HEK293 (cell line): ENCODE results near the gene GLOD4.

Experiments
- BCL11A ChIP-seq: fragments of 450-650 bp; formaldehyde crosslinking; IDR thresholded peaks from 2 replicates; pipeline ENCODE4 v1.5.1; 2016; ENCODE audit warnings: low read depth, missing biosample characterization, missing genetic modification characterization
- BCL11B ChIP-seq: fragments of 450-650 bp; formaldehyde crosslinking; IDR thresholded peaks from 2 replicates; pipeline ENCODE4 v1.5.1; 2016; ENCODE audit warnings: low read depth, missing biosample characterization, missing genetic modification characterization
- KLF1 ChIP-seq: fragments of 450-650 bp; formaldehyde crosslinking; IDR thresholded peaks from 2 replicates; pipeline ENCODE4 v1.5.1; 2016; ENCODE audit warnings: missing biosample characterization, missing genetic modification characterization
- KLF16 ChIP-seq: fragments of 450-650 bp; formaldehyde crosslinking; IDR thresholded peaks from 2 replicates; pipeline ENCODE4 v1.5.1; 2017; ENCODE audit warnings: missing biosample characterization, missing genetic modification characterization
- TRIM28 ChIP-seq: IDR thresholded peaks from 2 replicates; pipeline ENCODE4 v1.6.1; 2011; ENCODE audit warnings: low read length, control low read depth, borderline replicate concordance
- ZBTB26 ChIP-seq: fragments of 450-650 bp; formaldehyde crosslinking; optimal IDR thresholded peaks from 2 replicates; pipeline ENCODE3; 2016; ENCODE audit warnings: missing biosample characterization, mild to moderate bottlenecking, missing genetic modification characterization
- ZFHX2 ChIP-seq: fragments of 450-650 bp; formaldehyde crosslinking; conservative IDR thresholded peaks from 2 replicates; pipeline ENCODE4 v1.5.1; 2016; ENCODE audit warnings: missing biosample characterization, missing genetic modification characterization
- ZFP3 ChIP-seq: fragments of 450-650 bp; formaldehyde crosslinking; IDR thresholded peaks from 2 replicates; pipeline ENCODE4 v1.5.1; 2016; ENCODE audit warnings: low read depth, missing biosample characterization, missing genetic modification characterization
- ZNF133 ChIP-seq: fragments of 450-650 bp; formaldehyde crosslinking; IDR thresholded peaks from 2 replicates; pipeline ENCODE4 v1.5.1; 2016; ENCODE audit warnings: missing biosample characterization, missing genetic modification characterization
- ZNF248 ChIP-seq: fragments of 450-650 bp; formaldehyde crosslinking; IDR thresholded peaks from 2 replicates; pipeline ENCODE4 v1.5.1; 2017; ENCODE audit warnings: missing biosample characterization, missing genetic modification characterization
- ZNF311 ChIP-seq: fragments of 450-650 bp; formaldehyde crosslinking; IDR thresholded peaks from 2 replicates; pipeline ENCODE4 v1.5.1; 2017; ENCODE audit warnings: missing biosample characterization, missing genetic modification characterization, borderline replicate concordance
- ZNF341 ChIP-seq: fragments of 450-650 bp; formaldehyde crosslinking; IDR thresholded peaks from 2 replicates; pipeline ENCODE4; 2016; ENCODE audit warnings: low read depth, missing biosample characterization, missing genetic modification characterization
- ZNF416 ChIP-seq: fragments of 450-650 bp; formaldehyde crosslinking; IDR thresholded peaks from 2 replicates; pipeline ENCODE4 v1.5.1; 2016; ENCODE audit warnings: missing biosample characterization, missing genetic modification characterization
- ZNF501 ChIP-seq: fragments of 450-650 bp; formaldehyde crosslinking; IDR thresholded peaks from 2 replicates; pipeline ENCODE4 v1.5.1; 2016; ENCODE audit warnings: missing biosample characterization, missing genetic modification characterization
- ZNF571 ChIP-seq: fragments of 450-650 bp; formaldehyde crosslinking; IDR thresholded peaks from 2 replicates; pipeline ENCODE4 v1.5.0; 2017; ENCODE audit warnings: missing biosample characterization, missing genetic modification characterization
- ZNF585B ChIP-seq: fragments of 450-650 bp; formaldehyde crosslinking; IDR thresholded peaks from 2 replicates; pipeline ENCODE4 v1.5.1; 2016; ENCODE audit warnings: missing biosample characterization, missing genetic modification characterization
- ZNF600 ChIP-seq: fragments of 450-650 bp; formaldehyde crosslinking; IDR thresholded peaks from 2 replicates; pipeline ENCODE4 v1.5.1; 2016; ENCODE audit warnings: missing biosample characterization, missing genetic modification characterization
- ZNF654 ChIP-seq: fragments of 450-650 bp; formaldehyde crosslinking; IDR thresholded peaks from 2 replicates; pipeline ENCODE4 v1.5.1; 2016; ENCODE audit warnings: low read depth, missing biosample characterization, missing genetic modification characterization
- ZNF670 ChIP-seq: fragments of 450-650 bp; formaldehyde crosslinking; IDR thresholded peaks from 2 replicates; pipeline ENCODE4 v1.5.1; 2016; ENCODE audit warnings: missing biosample characterization, missing genetic modification characterization, low read depth
- ZNF677 ChIP-seq: fragments of 450-650 bp; IDR thresholded peaks from 2 replicates; pipeline ENCODE4 v1.5.0; 2018; ENCODE audit warnings: missing biosample characterization, mild to moderate bottlenecking, missing genetic modification characterization, moderate library complexity
- ZNF768 ChIP-seq: fragments of 450-650 bp; formaldehyde crosslinking; IDR thresholded peaks from 2 replicates; pipeline ENCODE4 v1.5.1; 2018; ENCODE audit warnings: missing biosample characterization, mild to moderate bottlenecking, missing genetic modification characterization
- ZNF785 ChIP-seq: fragments of 450-650 bp; formaldehyde crosslinking; IDR thresholded peaks from 2 replicates; pipeline ENCODE4 v1.5.1; 2016; ENCODE audit warnings: missing biosample characterization, missing genetic modification characterization
- ZNF792 ChIP-seq: fragments of 450-650 bp; formaldehyde crosslinking; IDR thresholded peaks from 2 replicates; pipeline ENCODE4 v1.5.1; 2016; ENCODE audit warnings: missing biosample characterization, missing genetic modification characterization
- ZNF837 ChIP-seq: fragments of 450-650 bp; formaldehyde crosslinking; IDR thresholded peaks from 2 replicates; pipeline ENCODE4 v1.5.1; 2016; ENCODE audit warnings: missing biosample characterization, missing genetic modification characterization
- ZXDB ChIP-seq: fragments of 450-650 bp; formaldehyde crosslinking; IDR thresholded peaks from 2 replicates; pipeline ENCODE4 v1.5.1; 2016; ENCODE audit warnings: missing biosample characterization, missing genetic modification characterization
- TF ChIP-seq, protein P1 (sequence below): fragments of 450-650 bp; formaldehyde crosslinking; IDR thresholded peaks from 2 replicates; pipeline ENCODE4 v1.5.1; 2016; ENCODE audit warnings: missing biosample characterization, missing genetic modification characterization
- TF ChIP-seq, protein P2 (sequence below): fragments of 450-650 bp; formaldehyde crosslinking; IDR thresholded peaks from 2 replicates; pipeline ENCODE4 v1.5.1; 2017; ENCODE audit warnings: missing biosample characterization, missing genetic modification characterization
- TF ChIP-seq, protein P3 (sequence below): fragments of 450-650 bp; formaldehyde crosslinking; IDR thresholded peaks from 2 replicates; pipeline ENCODE4 v1.5.1; 2017; ENCODE audit warnings: missing biosample characterization, missing genetic modification characterization
- TF ChIP-seq, protein P4 (sequence below): fragments of 450-650 bp; formaldehyde crosslinking; IDR thresholded peaks from 2 replicates; pipeline ENCODE4 v1.5.1; 2016; ENCODE audit warnings: missing biosample characterization, missing genetic modification characterization
- TF ChIP-seq, protein P5 (sequence below): fragments of 450-650 bp; formaldehyde crosslinking; IDR thresholded peaks from 2 replicates; pipeline ENCODE4 v1.5.1; 2016; ENCODE audit warnings: missing biosample characterization, missing genetic modification characterization

Gene GLOD4

GRCh38 chr17:752002-752619 is 30.0 kb downstream of the GLOD4 start, which contains the start of gene GEMIN4 (continued):
- TF ChIP-seq, protein P1, sequence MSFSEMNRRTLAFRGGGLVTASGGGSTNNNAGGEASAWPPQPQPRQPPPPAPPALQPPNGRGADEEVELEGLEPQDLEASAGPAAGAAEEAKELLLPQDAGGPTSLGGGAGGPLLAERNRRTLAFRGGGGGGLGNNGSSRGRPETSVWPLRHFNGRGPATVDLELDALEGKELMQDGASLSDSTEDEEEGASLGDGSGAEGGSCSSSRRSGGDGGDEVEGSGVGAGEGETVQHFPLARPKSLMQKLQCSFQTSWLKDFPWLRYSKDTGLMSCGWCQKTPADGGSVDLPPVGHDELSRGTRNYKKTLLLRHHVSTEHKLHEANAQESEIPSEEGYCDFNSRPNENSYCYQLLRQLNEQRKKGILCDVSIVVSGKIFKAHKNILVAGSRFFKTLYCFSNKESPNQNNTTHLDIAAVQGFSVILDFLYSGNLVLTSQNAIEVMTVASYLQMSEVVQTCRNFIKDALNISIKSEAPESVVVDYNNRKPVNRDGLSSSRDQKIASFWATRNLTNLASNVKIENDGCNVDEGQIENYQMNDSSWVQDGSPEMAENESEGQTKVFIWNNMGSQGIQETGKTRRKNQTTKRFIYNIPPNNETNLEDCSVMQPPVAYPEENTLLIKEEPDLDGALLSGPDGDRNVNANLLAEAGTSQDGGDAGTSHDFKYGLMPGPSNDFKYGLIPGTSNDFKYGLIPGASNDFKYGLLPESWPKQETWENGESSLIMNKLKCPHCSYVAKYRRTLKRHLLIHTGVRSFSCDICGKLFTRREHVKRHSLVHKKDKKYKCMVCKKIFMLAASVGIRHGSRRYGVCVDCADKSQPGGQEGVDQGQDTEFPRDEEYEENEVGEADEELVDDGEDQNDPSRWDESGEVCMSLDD (tag by site-specific recombination), result peak; percentile 67
- TF ChIP-seq KLF16 (tag by site-specific recombination), result peak; percentile 88
- no peak for TF ChIP-seq BCL11B (tag by site-specific recombination)
- TF ChIP-seq ZNF341 (tag by site-specific recombination), result no peak
- no peak for TF ChIP-seq ZNF571 (tag by site-specific recombination)
- TF ChIP-seq ZNF248, result no peak
- TF ChIP-seq ZNF670 (tag by site-specific recombination), result no peak
- TF ChIP-seq BCL11A (tag by site-specific recombination), result no peak
- peak; percentile 95 for TF ChIP-seq ZBTB26 (tag by site-specific recombination)
- no peak for TF ChIP-seq ZNF785
- no peak for TF ChIP-seq ZNF792 (tag by site-specific recombination)
- TF ChIP-seq ZXDB (tag by site-specific recombination), result peak; percentile 56
- TF ChIP-seq, protein P2, sequence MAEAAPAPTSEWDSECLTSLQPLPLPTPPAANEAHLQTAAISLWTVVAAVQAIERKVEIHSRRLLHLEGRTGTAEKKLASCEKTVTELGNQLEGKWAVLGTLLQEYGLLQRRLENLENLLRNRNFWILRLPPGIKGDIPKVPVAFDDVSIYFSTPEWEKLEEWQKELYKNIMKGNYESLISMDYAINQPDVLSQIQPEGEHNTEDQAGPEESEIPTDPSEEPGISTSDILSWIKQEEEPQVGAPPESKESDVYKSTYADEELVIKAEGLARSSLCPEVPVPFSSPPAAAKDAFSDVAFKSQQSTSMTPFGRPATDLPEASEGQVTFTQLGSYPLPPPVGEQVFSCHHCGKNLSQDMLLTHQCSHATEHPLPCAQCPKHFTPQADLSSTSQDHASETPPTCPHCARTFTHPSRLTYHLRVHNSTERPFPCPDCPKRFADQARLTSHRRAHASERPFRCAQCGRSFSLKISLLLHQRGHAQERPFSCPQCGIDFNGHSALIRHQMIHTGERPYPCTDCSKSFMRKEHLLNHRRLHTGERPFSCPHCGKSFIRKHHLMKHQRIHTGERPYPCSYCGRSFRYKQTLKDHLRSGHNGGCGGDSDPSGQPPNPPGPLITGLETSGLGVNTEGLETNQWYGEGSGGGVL (tag by site-specific recombination), result no peak; the same call in 1 of the 2 replicates
- peak; percentile 39; the same call in 1 of the 2 replicates for TF ChIP-seq KLF1
- 0 out of 2 replicates have a peak, but pooled peaks have one; percentile 66 for TF ChIP-seq ZNF837 (tag by site-specific recombination)
- TF ChIP-seq ZNF416 (tag by site-specific recombination), result no peak
- TF ChIP-seq ZNF585B (tag by site-specific recombination), result no peak
- 0 out of 2 replicates have a peak, but pooled peaks have one; percentile 16 for TF ChIP-seq ZNF654 (tag by site-specific recombination)
- TF ChIP-seq, protein P3, sequence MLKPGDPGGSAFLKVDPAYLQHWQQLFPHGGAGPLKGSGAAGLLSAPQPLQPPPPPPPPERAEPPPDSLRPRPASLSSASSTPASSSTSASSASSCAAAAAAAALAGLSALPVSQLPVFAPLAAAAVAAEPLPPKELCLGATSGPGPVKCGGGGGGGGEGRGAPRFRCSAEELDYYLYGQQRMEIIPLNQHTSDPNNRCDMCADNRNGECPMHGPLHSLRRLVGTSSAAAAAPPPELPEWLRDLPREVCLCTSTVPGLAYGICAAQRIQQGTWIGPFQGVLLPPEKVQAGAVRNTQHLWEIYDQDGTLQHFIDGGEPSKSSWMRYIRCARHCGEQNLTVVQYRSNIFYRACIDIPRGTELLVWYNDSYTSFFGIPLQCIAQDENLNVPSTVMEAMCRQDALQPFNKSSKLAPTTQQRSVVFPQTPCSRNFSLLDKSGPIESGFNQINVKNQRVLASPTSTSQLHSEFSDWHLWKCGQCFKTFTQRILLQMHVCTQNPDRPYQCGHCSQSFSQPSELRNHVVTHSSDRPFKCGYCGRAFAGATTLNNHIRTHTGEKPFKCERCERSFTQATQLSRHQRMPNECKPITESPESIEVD (tag by site-specific recombination), result no peak
- TF ChIP-seq ZNF311, result no peak
- TF ChIP-seq ZNF768, result no peak
- no peak for TF ChIP-seq ZFP3
- TF ChIP-seq ZNF677 (tag by site-specific recombination), result 0 out of 2 replicates have a peak, but pooled peaks have one; percentile 36
- TF ChIP-seq ZFHX2 (tag by site-specific recombination), result peak; percentile 95
- TF ChIP-seq ZNF600, result peak; percentile 78
- TF ChIP-seq, protein P4, sequence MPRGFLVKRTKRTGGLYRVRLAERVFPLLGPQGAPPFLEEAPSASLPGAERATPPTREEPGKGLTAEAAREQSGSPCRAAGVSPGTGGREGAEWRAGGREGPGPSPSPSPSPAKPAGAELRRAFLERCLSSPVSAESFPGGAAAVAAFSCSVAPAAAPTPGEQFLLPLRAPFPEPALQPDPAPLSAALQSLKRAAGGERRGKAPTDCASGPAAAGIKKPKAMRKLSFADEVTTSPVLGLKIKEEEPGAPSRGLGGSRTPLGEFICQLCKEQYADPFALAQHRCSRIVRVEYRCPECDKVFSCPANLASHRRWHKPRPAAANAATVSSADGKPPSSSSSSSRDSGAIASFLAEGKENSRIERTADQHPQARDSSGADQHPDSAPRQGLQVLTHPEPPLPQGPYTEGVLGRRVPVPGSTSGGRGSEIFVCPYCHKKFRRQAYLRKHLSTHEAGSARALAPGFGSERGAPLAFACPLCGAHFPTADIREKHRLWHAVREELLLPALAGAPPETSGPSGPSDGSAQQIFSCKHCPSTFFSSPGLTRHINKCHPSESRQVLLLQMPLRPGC (tag by site-specific recombination), result no peak; the same call in 1 of the 2 replicates
- TF ChIP-seq ZNF501 (tag by site-specific recombination), result peak; percentile 93
- no peak for TF ChIP-seq TRIM28
- TF ChIP-seq, protein P5, sequence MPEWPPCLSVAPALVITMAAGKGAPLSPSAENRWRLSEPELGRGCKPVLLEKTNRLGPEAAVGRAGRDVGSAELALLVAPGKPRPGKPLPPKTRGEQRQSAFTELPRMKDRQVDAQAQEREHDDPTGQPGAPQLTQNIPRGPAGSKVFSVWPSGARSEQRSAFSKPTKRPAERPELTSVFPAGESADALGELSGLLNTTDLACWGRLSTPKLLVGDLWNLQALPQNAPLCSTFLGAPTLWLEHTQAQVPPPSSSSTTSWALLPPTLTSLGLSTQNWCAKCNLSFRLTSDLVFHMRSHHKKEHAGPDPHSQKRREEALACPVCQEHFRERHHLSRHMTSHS (tag by site-specific recombination), result no peak
- TF ChIP-seq ZNF133 (tag by site-specific recombination), result no peak
